ENCODE measurements around the gene RGS11. TPM values are rescaled to one million over a fixed set of nuclear protein-coding genes. Genes with fewer than 3 reads are reported as not detected.

The RGS11 gene
- total and polyA plus RNA-seq, 11 donors = 1.1 to 19.5 (median 11.8) TPM

GRCh38 chr16:242281-242680 lies 33.5 kb downstream of the RGS11 start:
- H3K4me1 ChIP-seq = peaks cover 0 to 48% (median 25%) of the 10 kb centered on the region in 12 donors
- no peak overlapping the region for H3K4me3 ChIP-seq
- H3K27me3 ChIP-seq = no peaks in the 10 kb centered on the region
- peak in 1 of 5 donors; percentile 12 for DNase-seq
- H3K27ac ChIP-seq = peak overlapping the region in 11 of 12 donors; percentile 15 to 71 (median 48)
- peaks cover 0 to 4% (median 0%) of the 10 kb centered on the region in 9 donors for H3K36me3 ChIP-seq
- no peaks in the 10 kb centered on the region for H3K9me3 ChIP-seq
- no peak for TF ChIP-seq POLR2A (IDR thresholded peaks at IDR 0.05)
- TF ChIP-seq CTCF (IDR thresholded peaks at IDR 0.05) = no peak
- intact Hi-C loops (cut with DNase I) = loop anchor here in 1 of 10 donors (10.0 kb wide), 1 partner anchor 103 kb away; no protein-coding TSS in a partner anchor
- 84 to 89% (median 88%) methylated on average over 10 of the region's 10 CpGs for WGBS, 4 donors
- no peak for ATAC-seq

DNA sequence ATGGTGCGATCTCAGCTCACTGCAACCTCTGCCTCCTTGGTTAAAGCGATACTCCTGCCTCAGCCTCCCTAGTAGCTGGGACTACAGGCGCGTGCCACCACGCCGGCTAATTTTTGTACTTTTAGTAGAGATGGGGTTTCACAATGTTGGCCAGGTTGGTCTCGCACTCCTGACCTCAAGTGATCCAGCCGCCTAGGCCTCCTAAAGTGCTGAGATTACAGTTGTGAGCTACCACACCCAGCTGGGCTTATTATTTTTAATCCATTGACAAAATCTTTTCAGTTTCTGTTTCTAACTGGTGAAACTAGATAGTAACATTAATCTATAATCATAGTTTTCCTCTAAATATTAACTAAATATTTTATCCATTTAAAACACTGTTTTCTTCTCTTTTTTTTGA lies 35.2 kb downstream of the RGS11 start:
- H3K4me1 ChIP-seq = peaks cover 0 to 56% (median 31%) of the 10 kb centered on the region in 12 donors
- no peak overlapping the region for H3K4me3 ChIP-seq
- DNase-seq (peak in 1 of 5 donors; percentile 1), ATAC-seq (no peak)
- 87 to 95% (median 92%) methylated on average over 8 of the region's 8 CpGs for WGBS, 4 donors
- H3K27ac ChIP-seq = peak overlapping the region in 11 of 12 donors; percentile 15 to 67 (median 50)
- TF ChIP-seq POLR2A (IDR thresholded peaks at IDR 0.05) = no peak
- no peak for TF ChIP-seq CTCF (IDR thresholded peaks at IDR 0.05)
- H3K27me3 ChIP-seq = no peaks in the 10 kb centered on the region
- intact Hi-C loops (cut with DNase I) = loop anchor here in 1 of 10 donors (10.0 kb wide), 1 partner anchor 104 kb away; no protein-coding TSS in a partner anchor
- no peaks in the 10 kb centered on the region for H3K9me3 ChIP-seq
- H3K36me3 ChIP-seq = peaks cover 0 to 4% (median 0%) of the 10 kb centered on the region in 9 donors

DNA sequence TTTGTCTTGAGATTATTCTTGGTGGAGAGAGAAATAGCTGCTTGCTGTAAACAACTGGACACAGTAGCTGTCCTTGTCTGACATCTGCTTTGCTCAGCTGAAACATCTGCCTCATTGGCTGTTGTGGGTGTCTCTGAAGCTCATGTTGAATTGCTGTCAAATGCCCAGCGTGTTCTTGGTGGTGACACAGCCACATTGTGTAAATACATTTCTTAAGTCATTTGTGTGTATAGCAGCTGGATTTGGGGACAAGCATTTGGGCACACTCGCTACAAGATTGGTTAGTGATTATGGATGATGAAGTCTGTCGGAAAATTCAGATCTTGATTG lies 35.8 kb downstream of the RGS11 start:
- TF ChIP-seq POLR2A (IDR thresholded peaks at IDR 0.05) = no peak
- TF ChIP-seq CTCF (IDR thresholded peaks at IDR 0.05) = no peak
- H3K27me3 ChIP-seq = no peaks in the 10 kb centered on the region
- peaks cover 0 to 60% (median 34%) of the 10 kb centered on the region in 12 donors for H3K4me1 ChIP-seq
- 64 to 68% (median 67%) methylated on average over 3 of the region's 3 CpGs for WGBS, 4 donors
- no peaks in the 10 kb centered on the region for H3K9me3 ChIP-seq
- intact Hi-C loops (cut with DNase I) = loop anchor here in 3 of 10 donors (5.0 to 10.0 kb wide), 2 partner anchors 105 to 112 kb away; partner anchors contain the start of gene AXIN1 (in 2 of the 3)
- DNase-seq = peak in 1 of 5 donors; percentile 23
- no peak for ATAC-seq
- H3K36me3 ChIP-seq = peaks cover 0 to 4% (median 0%) of the 10 kb centered on the region in 9 donors
- peak overlapping the region in 11 of 12 donors; percentile 15 to 67 (median 50) for H3K27ac ChIP-seq
- H3K4me3 ChIP-seq = no peak overlapping the region

- Histone ChIP-seq H3K27ac (peak within 1 kb of the TSS; percentile 89 to 99 (median 98)), H3K27me3 (no peaks in the 10 kb centered on the region), H3K9me3 (no peaks in the 10 kb centered on the region), H3K4me3 (peak within 1 kb of the TSS; percentile 73 to 98 (median 92)), H3K36me3 (peaks cover 0 to 4% (median 0%) of the 10 kb centered on the region in 9 donors), H3K4me1 (peaks cover 0 to 26% (median 15%) of the 10 kb centered on the region in 12 donors)
- ATAC-seq (peak; percentile 86 to 97 (median 96)), DNase-seq (peak; percentile 95 to 96 (median 96))
- WGBS, 4 donors = 0 to 1% (median 0%) methylated on average over 44 to 85 of the region's 85 CpGs
- peak; percentile 85 to 98 for TF ChIP-seq POLR2A (IDR thresholded peaks at IDR 0.05)
- TF ChIP-seq CTCF (IDR thresholded peaks at IDR 0.05) = peak in 11 of 12 donors; percentile 4 to 62 (median 43)
- intact Hi-C loops (cut with DNase I) = loop anchor here in 5 of 10 donors (2.0 to 5.0 kb wide), 2 partner anchors 118 kb away; partner anchors contain the start of gene AXIN1 (in 5 of the 5)
Observed at GRCh38 chr16:234468-235305, 41.1 kb downstream of the RGS11 start, which contains the start of gene FAM234A. Gene FAM234A (plus strand): TSS chr16:234821. CDS start chr16:254414, 19,593 bp downstream.

Measured in heart left ventricle (tissue), 16 donors.